ENCODE measurements around the gene GABARAPL2.

DNA sequence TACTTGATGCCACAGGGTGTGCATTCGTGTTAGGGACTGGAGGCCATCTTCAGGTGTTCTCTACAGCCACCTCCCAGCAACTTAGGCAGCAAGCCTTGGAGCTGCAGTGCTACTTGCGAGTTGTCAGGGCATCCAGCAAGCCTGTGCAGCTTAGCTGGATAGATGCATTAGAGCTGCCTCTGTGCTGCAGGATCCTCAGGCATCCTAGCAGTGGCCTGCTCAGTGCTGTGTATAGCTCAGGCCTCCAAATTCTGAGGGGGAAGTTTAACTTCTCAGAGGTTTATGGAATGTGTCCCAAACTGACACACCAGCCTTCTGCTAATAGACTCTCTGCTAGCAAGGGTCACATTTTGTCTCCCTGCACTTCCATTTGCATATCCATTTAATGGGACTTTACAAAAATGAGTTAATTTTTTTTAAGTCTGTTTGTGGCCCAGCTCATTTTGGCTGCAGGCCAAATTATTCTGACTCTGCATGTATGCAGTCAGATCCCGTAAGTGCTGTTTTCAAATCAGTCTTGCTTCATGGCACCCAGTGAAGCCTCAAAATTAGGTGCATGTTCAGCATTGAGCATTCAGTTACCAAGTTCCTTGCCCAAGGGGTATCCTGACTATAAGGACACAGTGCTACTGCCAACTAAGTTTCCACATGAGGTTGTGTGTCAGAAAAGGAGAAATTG lies 6.8 kb downstream of the GABARAPL2 start:
- TF ChIP-seq, protein P1, sequence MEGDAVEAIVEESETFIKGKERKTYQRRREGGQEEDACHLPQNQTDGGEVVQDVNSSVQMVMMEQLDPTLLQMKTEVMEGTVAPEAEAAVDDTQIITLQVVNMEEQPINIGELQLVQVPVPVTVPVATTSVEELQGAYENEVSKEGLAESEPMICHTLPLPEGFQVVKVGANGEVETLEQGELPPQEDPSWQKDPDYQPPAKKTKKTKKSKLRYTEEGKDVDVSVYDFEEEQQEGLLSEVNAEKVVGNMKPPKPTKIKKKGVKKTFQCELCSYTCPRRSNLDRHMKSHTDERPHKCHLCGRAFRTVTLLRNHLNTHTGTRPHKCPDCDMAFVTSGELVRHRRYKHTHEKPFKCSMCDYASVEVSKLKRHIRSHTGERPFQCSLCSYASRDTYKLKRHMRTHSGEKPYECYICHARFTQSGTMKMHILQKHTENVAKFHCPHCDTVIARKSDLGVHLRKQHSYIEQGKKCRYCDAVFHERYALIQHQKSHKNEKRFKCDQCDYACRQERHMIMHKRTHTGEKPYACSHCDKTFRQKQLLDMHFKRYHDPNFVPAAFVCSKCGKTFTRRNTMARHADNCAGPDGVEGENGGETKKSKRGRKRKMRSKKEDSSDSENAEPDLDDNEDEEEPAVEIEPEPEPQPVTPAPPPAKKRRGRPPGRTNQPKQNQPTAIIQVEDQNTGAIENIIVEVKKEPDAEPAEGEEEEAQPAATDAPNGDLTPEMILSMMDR (conservative IDR thresholded peaks at IDR 0.05; ENCODE audit: low read depth in 2 of 2): no peak
- TF ChIP-seq POLR2AphosphoS5 (IDR thresholded peaks at IDR 0.05; ENCODE audit: low read depth): no peak
- TF ChIP-seq EZH2 (IDR thresholded peaks at IDR 0.05; ENCODE audit: low read depth, unreplicated experiment): no peak
- no peak for TF ChIP-seq ETS1 (IDR thresholded peaks at IDR 0.05)
- no peak for TF ChIP-seq CREB1 (CRISPR knock-in tag; IDR thresholded peaks at IDR 0.05; ENCODE audit: low read depth)
- no peak for TF ChIP-seq JUNB (IDR thresholded peaks at IDR 0.05; ENCODE audit: unreplicated experiment)
- TF ChIP-seq, protein P2, sequence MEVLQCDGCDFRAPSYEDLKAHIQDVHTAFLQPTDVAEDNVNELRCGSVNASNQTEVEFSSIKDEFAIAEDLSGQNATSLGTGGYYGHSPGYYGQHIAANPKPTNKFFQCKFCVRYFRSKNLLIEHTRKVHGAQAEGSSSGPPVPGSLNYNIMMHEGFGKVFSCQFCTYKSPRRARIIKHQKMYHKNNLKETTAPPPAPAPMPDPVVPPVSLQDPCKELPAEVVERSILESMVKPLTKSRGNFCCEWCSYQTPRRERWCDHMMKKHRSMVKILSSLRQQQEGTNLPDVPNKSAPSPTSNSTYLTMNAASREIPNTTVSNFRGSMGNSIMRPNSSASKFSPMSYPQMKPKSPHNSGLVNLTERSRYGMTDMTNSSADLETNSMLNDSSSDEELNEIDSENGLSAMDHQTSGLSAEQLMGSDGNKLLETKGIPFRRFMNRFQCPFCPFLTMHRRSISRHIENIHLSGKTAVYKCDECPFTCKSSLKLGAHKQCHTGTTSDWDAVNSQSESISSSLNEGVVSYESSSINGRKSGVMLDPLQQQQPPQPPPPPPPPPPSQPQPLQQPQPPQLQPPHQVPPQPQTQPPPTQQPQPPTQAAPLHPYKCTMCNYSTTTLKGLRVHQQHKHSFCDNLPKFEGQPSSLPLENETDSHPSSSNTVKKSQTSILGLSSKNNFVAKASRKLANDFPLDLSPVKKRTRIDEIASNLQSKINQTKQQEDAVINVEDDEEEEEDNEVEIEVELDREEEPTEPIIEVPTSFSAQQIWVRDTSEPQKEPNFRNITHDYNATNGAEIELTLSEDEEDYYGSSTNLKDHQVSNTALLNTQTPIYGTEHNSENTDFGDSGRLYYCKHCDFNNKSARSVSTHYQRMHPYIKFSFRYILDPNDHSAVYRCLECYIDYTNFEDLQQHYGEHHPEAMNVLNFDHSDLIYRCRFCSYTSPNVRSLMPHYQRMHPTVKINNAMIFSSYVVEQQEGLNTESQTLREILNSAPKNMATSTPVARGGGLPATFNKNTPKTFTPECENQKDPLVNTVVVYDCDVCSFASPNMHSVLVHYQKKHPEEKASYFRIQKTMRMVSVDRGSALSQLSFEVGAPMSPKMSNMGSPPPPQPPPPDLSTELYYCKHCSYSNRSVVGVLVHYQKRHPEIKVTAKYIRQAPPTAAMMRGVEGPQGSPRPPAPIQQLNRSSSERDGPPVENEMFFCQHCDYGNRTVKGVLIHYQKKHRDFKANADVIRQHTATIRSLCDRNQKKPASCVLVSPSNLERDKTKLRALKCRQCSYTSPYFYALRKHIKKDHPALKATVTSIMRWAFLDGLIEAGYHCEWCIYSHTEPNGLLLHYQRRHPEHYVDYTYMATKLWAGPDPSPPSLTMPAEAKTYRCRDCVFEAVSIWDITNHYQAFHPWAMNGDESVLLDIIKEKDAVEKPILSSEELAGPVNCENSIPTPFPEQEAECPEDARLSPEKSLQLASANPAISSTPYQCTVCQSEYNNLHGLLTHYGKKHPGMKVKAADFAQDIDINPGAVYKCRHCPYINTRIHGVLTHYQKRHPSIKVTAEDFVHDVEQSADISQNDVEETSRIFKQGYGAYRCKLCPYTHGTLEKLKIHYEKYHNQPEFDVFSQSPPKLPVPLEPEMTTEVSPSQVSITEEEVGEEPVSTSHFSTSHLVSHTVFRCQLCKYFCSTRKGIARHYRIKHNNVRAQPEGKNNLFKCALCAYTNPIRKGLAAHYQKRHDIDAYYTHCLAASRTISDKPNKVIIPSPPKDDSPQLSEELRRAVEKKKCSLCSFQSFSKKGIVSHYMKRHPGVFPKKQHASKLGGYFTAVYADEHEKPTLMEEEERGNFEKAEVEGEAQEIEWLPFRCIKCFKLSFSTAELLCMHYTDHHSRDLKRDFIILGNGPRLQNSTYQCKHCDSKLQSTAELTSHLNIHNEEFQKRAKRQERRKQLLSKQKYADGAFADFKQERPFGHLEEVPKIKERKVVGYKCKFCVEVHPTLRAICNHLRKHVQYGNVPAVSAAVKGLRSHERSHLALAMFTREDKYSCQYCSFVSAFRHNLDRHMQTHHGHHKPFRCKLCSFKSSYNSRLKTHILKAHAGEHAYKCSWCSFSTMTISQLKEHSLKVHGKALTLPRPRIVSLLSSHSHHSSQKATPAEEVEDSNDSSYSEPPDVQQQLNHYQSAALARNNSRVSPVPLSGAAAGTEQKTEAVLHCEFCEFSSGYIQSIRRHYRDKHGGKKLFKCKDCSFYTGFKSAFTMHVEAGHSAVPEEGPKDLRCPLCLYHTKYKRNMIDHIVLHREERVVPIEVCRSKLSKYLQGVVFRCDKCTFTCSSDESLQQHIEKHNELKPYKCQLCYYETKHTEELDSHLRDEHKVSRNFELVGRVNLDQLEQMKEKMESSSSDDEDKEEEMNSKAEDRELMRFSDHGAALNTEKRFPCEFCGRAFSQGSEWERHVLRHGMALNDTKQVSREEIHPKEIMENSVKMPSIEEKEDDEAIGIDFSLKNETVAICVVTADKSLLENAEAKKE (CRISPR knock-in tag; IDR thresholded peaks at IDR 0.05): no peak
- TF ChIP-seq EZH2phosphoT487 (IDR thresholded peaks at IDR 0.05; ENCODE audit: unreplicated experiment): no peak
